Trophoblast cell (in vitro differentiated cells and primary cell): ENCODE results near the gene WDR11. TPM values are rescaled to one million over a fixed set of nuclear protein-coding genes. Genes with fewer than 3 reads are reported as not detected.

ENCODE experiments used
- DNase-seq, 2 donors: peaks; one replicate each; pipeline ENCODE4 v3.0.0-alpha.2; 2016
- H2AFZ ChIP-seq: 2 replicates; pipeline ENCODE4 v1.6.1; 2013; ENCODE audit warnings: low read length, moderate library complexity, mild to moderate bottlenecking; ENCODE audit not compliant: insufficient read depth, poor library complexity
- H2AK5ac ChIP-seq: 2 replicates; pipeline ENCODE4 v1.6.1; 2013; ENCODE audit warnings: mild to moderate bottlenecking, low read length
- H2BK120ac ChIP-seq: 2 replicates; pipeline ENCODE4 v1.6.1; 2013; ENCODE audit warnings: low read length, mild to moderate bottlenecking, moderate library complexity; ENCODE audit not compliant: insufficient read depth, poor library complexity
- H2BK12ac ChIP-seq: 2 replicates; pipeline ENCODE4 v1.6.1; 2013; ENCODE audit warnings: mild to moderate bottlenecking, low read length, moderate library complexity
- H2BK5ac ChIP-seq: 2 replicates; pipeline ENCODE4 v1.6.1; 2013; ENCODE audit warnings: low read length, low read depth, moderate library complexity, mild to moderate bottlenecking; ENCODE audit not compliant: poor library complexity
- H3K14ac ChIP-seq: 2 replicates; pipeline ENCODE4 v1.6.1; 2013; ENCODE audit warnings: mild to moderate bottlenecking, low read length
- H3K18ac ChIP-seq: 2 replicates; pipeline ENCODE4 v1.6.1; 2013; ENCODE audit warnings: mild to moderate bottlenecking, low read length
- H3K23ac ChIP-seq: 2 replicates; pipeline ENCODE4 v1.6.1; 2013; ENCODE audit warnings: low read length
- H3K27ac ChIP-seq: 2 replicates; pipeline ENCODE4 v1.5.1; 2013; ENCODE audit warnings: low read depth, mild to moderate bottlenecking, inconsistent platforms, low read length, moderate library complexity
- H3K27me3 ChIP-seq: 2 replicates; pipeline ENCODE4 v1.6.1; 2013; ENCODE audit warnings: inconsistent platforms, mild to moderate bottlenecking, low read length, moderate library complexity; ENCODE audit not compliant: insufficient read depth
- H3K36me3 ChIP-seq, 2 experiments: 1 replicate in 1 of 2; 2 replicates in 1 of 2; pipeline ENCODE4 v1.6.1; 2013; ENCODE audit warnings: low read length in 2 of 2, mild to moderate bottlenecking in 2 of 2, moderate library complexity in 1 of 2; ENCODE audit not compliant: insufficient read depth in 2 of 2, control insufficient read depth in 1 of 2
- H3K4ac ChIP-seq: 2 replicates; pipeline ENCODE4 v1.6.1; 2013; ENCODE audit warnings: low read depth, mild to moderate bottlenecking, low read length, moderate library complexity
- H3K4me1 ChIP-seq, 2 experiments: 1 replicate in 1 of 2; 2 replicates in 1 of 2; pipeline ENCODE4 v1.6.1; 2013; ENCODE audit warnings: low read length in 2 of 2, mild to moderate bottlenecking in 2 of 2, moderate library complexity in 1 of 2; ENCODE audit not compliant: insufficient read depth in 2 of 2, control insufficient read depth in 1 of 2
- H3K4me2 ChIP-seq: 2 replicates; pipeline ENCODE4 v1.6.1; 2013; ENCODE audit warnings: inconsistent platforms, mild to moderate bottlenecking, low read length, moderate library complexity
- H3K4me3 ChIP-seq: 2 replicates; pipeline ENCODE4 v1.5.1; 2013; ENCODE audit warnings: mild to moderate bottlenecking, low read depth, low read length, inconsistent platforms
- H3K79me1 ChIP-seq: one replicate; pipeline ENCODE4 v1.6.1; 2013; ENCODE audit warnings: low read length
- H3K79me2 ChIP-seq: 2 replicates; pipeline ENCODE4 v1.6.1; 2013; ENCODE audit warnings: low read length, mild to moderate bottlenecking; ENCODE audit not compliant: control insufficient read depth, insufficient read depth, poor library complexity
- H3K9ac ChIP-seq: 2 replicates; pipeline ENCODE4 v1.6.1; 2013; ENCODE audit warnings: mild to moderate bottlenecking, low read length
- H3K9me3 ChIP-seq: 2 replicates; pipeline ENCODE4 v1.6.1; 2013; ENCODE audit warnings: low read depth, mild to moderate bottlenecking, control low read depth, inconsistent platforms, low read length; ENCODE audit not compliant: insufficient read depth
- H4K12ac ChIP-seq: 2 replicates; pipeline ENCODE4 v1.6.1; 2013; ENCODE audit warnings: low read depth, mild to moderate bottlenecking, low read length, moderate library complexity
- H4K8ac ChIP-seq: 2 replicates; pipeline ENCODE4 v1.6.1; 2013; ENCODE audit warnings: low read depth, mild to moderate bottlenecking, low read length, moderate library complexity
- H4K91ac ChIP-seq: one replicate; pipeline ENCODE4 v1.6.1; 2013; ENCODE audit warnings: low read depth, mild to moderate bottlenecking, low read length, moderate library complexity
- WGBS: extraction: QIAGEN DNeasy Blood & Tissue Kit; methylation state at CpG from one replicate; pipeline ENCODE4 v1.1.7; 2013; ENCODE audit warnings: missing lambda C conversion rate; ENCODE audit not compliant: insufficient read length, insufficient coverage; ENCODE audit errors: extremely low coverage; 5-methylcytosine and 5-hydroxymethylcytosine counted together
- polyA plus RNA-seq: library from polyadenylated mRNA; stranded (reverse); fragments of 200-250 nt; gene quantifications from 2 replicates; pipeline ENCODE4 v1.2.3, GENCODE V29; 2013

WDR11 gene
- polyA plus RNA-seq = 35.3 and 36.0 TPM in 2 replicates

DNA sequence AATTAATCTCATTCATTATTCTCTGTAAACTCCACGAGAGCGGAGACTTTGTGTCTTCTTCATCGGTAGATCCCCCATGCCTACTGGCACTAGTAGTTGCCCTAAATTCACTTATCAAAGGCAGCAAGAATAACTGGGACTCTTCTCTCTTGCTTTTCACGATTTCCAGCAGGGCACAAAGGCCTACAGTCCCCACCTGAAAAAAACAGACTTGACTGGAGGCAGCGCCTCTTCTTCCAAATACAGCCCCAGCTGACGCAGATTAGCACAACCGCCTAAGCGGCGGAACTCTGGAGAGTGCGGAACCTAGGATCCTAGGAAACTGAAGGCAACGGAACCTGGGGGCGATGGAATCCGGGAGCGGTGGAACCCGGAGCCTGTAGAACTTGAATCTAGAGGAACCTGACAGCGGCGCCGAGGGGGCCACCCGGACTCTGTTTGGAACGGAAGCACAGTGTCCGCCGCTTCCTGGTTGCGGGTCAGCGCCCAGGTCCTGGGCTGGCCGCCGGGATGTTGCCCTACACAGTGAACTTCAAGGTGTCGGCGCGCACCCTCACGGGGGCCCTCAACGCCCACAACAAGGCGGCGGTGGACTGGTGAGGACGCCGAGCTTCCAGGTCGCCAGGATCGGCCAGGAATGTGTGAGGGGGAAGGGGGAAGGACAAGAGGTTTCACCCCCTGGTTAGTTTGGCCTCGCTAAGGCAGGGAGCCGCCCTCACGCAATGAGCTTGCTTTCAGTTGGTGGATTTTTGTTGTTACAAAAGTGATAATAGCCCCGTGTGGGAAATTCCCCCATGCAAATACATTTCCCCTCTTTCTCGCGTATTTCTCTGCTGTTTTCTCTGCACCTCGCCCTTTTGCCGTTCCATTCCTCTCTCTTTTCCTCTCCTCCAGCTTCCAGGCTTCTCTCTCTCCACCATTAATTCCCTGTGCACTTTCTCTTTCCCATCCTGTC lies at the start of gene WDR11:
Gene WDR11, plus strand, starts transcription at position 452 of the 955 bp plus-strand sequence. Its CDS starts 59 bp downstream, at position 511.
- peak within 1 kb of the TSS; percentile 27 for H3K18ac ChIP-seq
- H2AFZ ChIP-seq = peak within 1 kb of the TSS; percentile 86
- peak within 1 kb of the TSS; percentile 86 for H4K8ac ChIP-seq
- peak within 1 kb of the TSS; percentile 61 for H4K91ac ChIP-seq
- H3K14ac ChIP-seq = peak within 1 kb of the TSS; percentile 40
- H3K79me1 ChIP-seq = peaks cover 4% of the 10 kb centered on the region
- H3K9ac ChIP-seq = peak within 1 kb of the TSS; percentile 93
- H2AK5ac ChIP-seq = no peak within 1 kb of the TSS
- peak within 1 kb of the TSS; percentile 18 for H3K4ac ChIP-seq
- peaks cover 0 to 1% of the 10 kb centered on the region in 2 experiments for H3K36me3 ChIP-seq
- WGBS = no CpG with 5 or more reads among the region's 45 CpGs
- H2BK120ac ChIP-seq = no peak within 1 kb of the TSS
- H3K23ac ChIP-seq = no peak within 1 kb of the TSS
- H3K4me3 ChIP-seq = peak within 1 kb of the TSS; percentile 98
- peak; percentile 71 to 79 for DNase-seq
- H3K9me3 ChIP-seq = no peaks in the 10 kb centered on the region
- peak within 1 kb of the TSS; percentile 67 for H4K12ac ChIP-seq
- no peak within 1 kb of the TSS for H2BK12ac ChIP-seq
- H3K27ac ChIP-seq = peak within 1 kb of the TSS; percentile 7
- H2BK5ac ChIP-seq = no peak within 1 kb of the TSS
- H3K79me2 ChIP-seq = peaks cover 2% of the 10 kb centered on the region
- peaks cover 0 to 2% of the 10 kb centered on the region in 2 experiments for H3K4me1 ChIP-seq
- no peaks in the 10 kb centered on the region for H3K27me3 ChIP-seq
- peak within 1 kb of the TSS; percentile 83 for H3K4me2 ChIP-seq

DNA sequence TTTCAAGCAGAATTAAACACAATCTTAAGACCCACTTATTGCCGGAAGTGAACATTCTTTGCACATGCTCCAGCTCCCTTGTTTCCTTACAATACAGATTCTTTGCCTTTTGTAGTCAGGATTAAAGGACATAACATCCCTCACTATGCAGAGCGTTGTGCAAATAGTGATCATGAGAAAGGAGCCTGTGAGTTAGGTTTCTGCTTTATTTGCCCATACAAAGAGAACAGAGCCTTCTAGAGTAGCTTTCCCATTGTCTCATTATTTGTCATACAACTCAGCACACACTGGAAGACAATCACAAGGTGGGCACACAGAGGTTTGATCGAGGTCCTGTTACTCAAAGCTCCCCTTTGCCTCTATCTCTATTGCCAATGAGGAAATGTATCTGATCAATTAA lies 48.2 kb upstream of the WDR11 start:
- no peak overlapping the region for H4K12ac ChIP-seq
- no peak overlapping the region for H2AK5ac ChIP-seq
- H2BK120ac ChIP-seq = no peak overlapping the region
- no peak overlapping the region for H3K18ac ChIP-seq
- DNase-seq = no peak
- no peaks in the 10 kb centered on the region for H3K79me1 ChIP-seq
- H2AFZ ChIP-seq = no peak overlapping the region
- no CpG with 5 or more reads among the region's 3 CpGs for WGBS
- no peaks in the 10 kb centered on the region for H3K79me2 ChIP-seq
- no peak overlapping the region for H3K4ac ChIP-seq
- no peak overlapping the region for H4K91ac ChIP-seq
- H2BK5ac ChIP-seq = no peak overlapping the region
- H3K23ac ChIP-seq = no peak overlapping the region
- H4K8ac ChIP-seq = no peak overlapping the region
- no peak overlapping the region for H2BK12ac ChIP-seq
- no peaks in the 10 kb centered on the region for H3K9me3 ChIP-seq
- no peak overlapping the region for H3K27ac ChIP-seq
- no peak overlapping the region for H3K4me2 ChIP-seq
- H3K4me1 ChIP-seq = no peaks in the 10 kb centered on the region
- H3K9ac ChIP-seq = no peak overlapping the region
- H3K36me3 ChIP-seq = no peaks in the 10 kb centered on the region
- H3K4me3 ChIP-seq = no peak overlapping the region
- H3K14ac ChIP-seq = no peak overlapping the region
- H3K27me3 ChIP-seq = no peaks in the 10 kb centered on the region

- H3K18ac ChIP-seq = no peak overlapping the region
- H3K9ac ChIP-seq = no peak overlapping the region
- H3K14ac ChIP-seq = no peak overlapping the region
- WGBS = no CpG with 5 or more reads among the region's 5 CpGs
- H4K91ac ChIP-seq = no peak overlapping the region
- H2AFZ ChIP-seq = no peak overlapping the region
- H3K9me3 ChIP-seq = no peaks in the 10 kb centered on the region
- no peak overlapping the region for H2BK12ac ChIP-seq
- no peaks in the 10 kb centered on the region for H3K36me3 ChIP-seq
- no peak overlapping the region for H3K4ac ChIP-seq
- H2BK120ac ChIP-seq = no peak overlapping the region
- H3K27me3 ChIP-seq = no peaks in the 10 kb centered on the region
- no peak overlapping the region for H3K23ac ChIP-seq
- no peaks in the 10 kb centered on the region for H3K79me1 ChIP-seq
- no peak overlapping the region for H2BK5ac ChIP-seq
- H3K79me2 ChIP-seq = no peaks in the 10 kb centered on the region
- no peak overlapping the region for H3K27ac ChIP-seq
- H3K4me3 ChIP-seq = no peak overlapping the region
- no peak overlapping the region for H2AK5ac ChIP-seq
- H3K4me1 ChIP-seq = no peaks in the 10 kb centered on the region
- DNase-seq = no peak
- H3K4me2 ChIP-seq = no peak overlapping the region
- no peak overlapping the region for H4K12ac ChIP-seq
- H4K8ac ChIP-seq = no peak overlapping the region
These were observed 47.2 kb upstream of the WDR11 start for GRCh38 chr10:120803972-120804371.

DNA sequence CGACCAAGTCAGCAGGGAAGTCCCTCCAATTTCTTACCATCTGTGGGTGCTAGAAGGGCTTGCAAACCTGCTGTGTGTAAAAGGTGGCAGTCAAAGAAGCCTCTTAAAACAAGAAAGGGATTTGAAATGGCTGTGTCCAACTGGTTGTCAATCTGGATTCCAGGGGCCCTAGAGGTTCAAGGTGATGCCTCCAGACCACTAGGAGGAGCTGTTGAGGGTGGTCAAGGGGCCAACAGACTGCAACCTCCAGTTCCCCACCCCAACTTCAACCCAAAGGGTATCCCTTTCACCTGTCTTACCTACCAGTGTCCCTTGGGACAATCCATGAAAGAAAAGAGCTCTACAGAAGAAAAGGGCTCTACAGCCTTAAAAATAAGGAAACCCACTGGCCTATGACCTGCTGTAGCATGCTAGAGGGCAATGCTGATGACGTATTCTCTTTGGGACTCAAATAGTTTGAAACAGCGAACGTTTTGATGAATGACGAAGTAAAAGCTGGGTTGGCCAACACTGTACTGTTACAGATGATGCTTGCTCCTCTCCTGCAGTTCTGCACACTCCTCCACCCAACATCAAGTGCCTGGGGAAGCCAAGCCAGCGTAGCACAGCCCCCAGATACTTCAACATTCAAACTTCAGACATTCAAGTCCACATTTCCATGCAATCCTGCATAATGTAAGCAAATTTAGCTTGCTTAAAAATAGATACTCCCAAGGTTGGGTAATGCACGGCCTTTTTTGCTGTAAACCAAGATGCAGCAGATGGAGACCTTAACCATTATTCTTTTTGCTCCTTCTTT lies 45.9 kb upstream of the WDR11 start:
- DNase-seq = no peak

More for the DNA sequence above, 45.9 kb upstream of the WDR11 start:
- H2BK12ac ChIP-seq = no peak overlapping the region
- H2BK120ac ChIP-seq = no peak overlapping the region
- no peak overlapping the region for H3K23ac ChIP-seq
- H3K79me1 ChIP-seq = no peaks in the 10 kb centered on the region
- no peak overlapping the region for H4K91ac ChIP-seq
- no CpG with 5 or more reads among the region's 7 CpGs for WGBS
- H3K9ac ChIP-seq = no peak overlapping the region
- H3K9me3 ChIP-seq = no peaks in the 10 kb centered on the region
- no peak overlapping the region for H3K4ac ChIP-seq
- H3K4me1 ChIP-seq = no peaks in the 10 kb centered on the region
- H3K79me2 ChIP-seq = no peaks in the 10 kb centered on the region
- H2AFZ ChIP-seq = no peak overlapping the region
- no peak overlapping the region for H3K4me2 ChIP-seq
- no peak overlapping the region for H2BK5ac ChIP-seq
- no peak overlapping the region for H3K4me3 ChIP-seq
- H4K8ac ChIP-seq = no peak overlapping the region
- no peak overlapping the region for H3K14ac ChIP-seq
- H3K36me3 ChIP-seq = no peaks in the 10 kb centered on the region
- H3K18ac ChIP-seq = no peak overlapping the region
- no peaks in the 10 kb centered on the region for H3K27me3 ChIP-seq
- H2AK5ac ChIP-seq = no peak overlapping the region
- no peak overlapping the region for H4K12ac ChIP-seq
- no peak overlapping the region for H3K27ac ChIP-seq
